Measurements from ENCODE around the gene RARB.

DNA sequence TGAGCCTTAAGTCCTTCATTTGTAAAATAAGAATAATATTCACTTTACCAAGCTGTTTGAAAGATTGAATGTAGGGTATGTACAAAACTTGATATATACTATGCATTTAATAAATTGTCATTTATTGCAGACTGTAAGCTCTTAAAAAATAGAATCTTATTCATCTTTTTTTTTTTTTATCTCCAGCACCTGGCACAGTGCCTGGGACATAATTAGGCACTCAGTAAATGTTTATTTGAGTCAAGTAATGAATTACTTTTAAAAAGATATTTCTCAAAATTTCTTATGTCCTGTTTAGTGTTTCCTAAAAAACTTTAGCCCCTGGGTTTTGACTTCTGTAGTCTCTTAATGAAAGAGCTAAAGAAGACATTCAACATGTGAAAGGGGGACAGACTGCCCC lies 164.9 kb downstream of the RARB start:
- TF ChIP-seq FOXA1 (IDR thresholded peaks at IDR 0.05) (no peak), NFRKB (IDR thresholded peaks at IDR 0.05) (no peak), LEF1 (IDR thresholded peaks at IDR 0.05; ENCODE audit: borderline replicate concordance) (no peak), SP1 (IDR thresholded peaks at IDR 0.05) (no peak), FOXK2 (IDR thresholded peaks at IDR 0.05) (no peak), ELF4 (IDR thresholded peaks at IDR 0.05) (no peak), SUZ12 (IDR thresholded peaks at IDR 0.05) (no peak), BHLHE40 (IDR thresholded peaks at IDR 0.05; ENCODE audit: borderline replicate concordance) (no peak), TARDBP (IDR thresholded peaks at IDR 0.05) (no peak), ZNF384 (IDR thresholded peaks at IDR 0.05) (no peak), HDGF (IDR thresholded peaks at IDR 0.05; ENCODE audit: borderline replicate concordance) (no peak), FOXM1 (IDR thresholded peaks at IDR 0.05; ENCODE audit: borderline replicate concordance) (no peak), ARNT (IDR thresholded peaks at IDR 0.05) (no peak)
